ENCODE measurements around the gene UBE2G2.
A peak's percentile ranks its signal among the peaks of the same experiment; 100 is the strongest.
"Not testable (repeated sequence)": the region's sequence is repeated elsewhere in the genome, so short reads cannot be mapped to it uniquely, and the experiment has no call there.

Gene UBE2G2

GRCh38 chr21:44836666-44837471 lies 35.2 kb upstream of the UBE2G2 start:
- DNase-seq (ENCODE audit: extremely low read depth in 1 of 2, low read depth in 1 of 2), result no peak

DNA sequence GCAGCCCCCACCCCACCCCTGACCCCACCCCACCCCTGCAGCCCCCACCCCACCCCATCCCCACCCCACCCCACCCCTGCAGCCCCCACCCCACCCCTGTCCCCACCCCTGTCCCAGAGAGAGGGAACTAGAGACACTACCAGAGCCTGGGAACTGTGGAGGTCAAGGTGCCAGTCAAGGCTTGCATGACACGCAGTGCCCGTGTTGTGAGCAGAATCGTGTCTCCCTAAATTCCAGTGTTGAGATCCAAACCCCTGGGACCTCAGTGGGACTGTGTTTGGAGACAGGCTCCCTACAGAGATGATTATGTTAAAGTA lies 34.7 kb upstream of the UBE2G2 start:
- no peak for DNase-seq (ENCODE audit: extremely low read depth in 1 of 2, low read depth in 1 of 2)

DNA sequence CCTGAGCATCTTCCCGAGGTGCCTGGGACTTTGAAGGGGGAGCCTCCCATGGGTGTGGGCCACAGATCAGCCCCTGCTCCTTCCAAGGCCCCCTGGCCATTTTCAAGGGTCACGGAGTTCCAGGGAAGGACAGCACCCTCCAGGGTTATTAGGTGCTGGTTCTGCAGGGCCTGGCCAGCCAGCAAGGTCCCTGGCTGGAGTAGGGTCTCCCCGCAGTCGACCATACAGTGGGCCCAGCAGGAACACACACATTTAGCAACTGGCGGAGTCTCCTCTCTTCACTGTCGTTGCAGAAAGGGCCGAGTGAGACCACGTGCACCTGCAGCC lies 34.0 kb upstream of the UBE2G2 start:
- no peak for DNase-seq (ENCODE audit: extremely low read depth in 1 of 2, low read depth in 1 of 2)

GRCh38 chr21:44834951-44835646 lies 33.5 kb upstream of the UBE2G2 start:
- no peak for DNase-seq (ENCODE audit: extremely low read depth in 1 of 2, low read depth in 1 of 2)

GRCh38 chr21:44834231-44834950 lies 32.8 kb upstream of the UBE2G2 start:
- DNase-seq (ENCODE audit: extremely low read depth in 1 of 2, low read depth in 1 of 2), result no peak

DNA sequence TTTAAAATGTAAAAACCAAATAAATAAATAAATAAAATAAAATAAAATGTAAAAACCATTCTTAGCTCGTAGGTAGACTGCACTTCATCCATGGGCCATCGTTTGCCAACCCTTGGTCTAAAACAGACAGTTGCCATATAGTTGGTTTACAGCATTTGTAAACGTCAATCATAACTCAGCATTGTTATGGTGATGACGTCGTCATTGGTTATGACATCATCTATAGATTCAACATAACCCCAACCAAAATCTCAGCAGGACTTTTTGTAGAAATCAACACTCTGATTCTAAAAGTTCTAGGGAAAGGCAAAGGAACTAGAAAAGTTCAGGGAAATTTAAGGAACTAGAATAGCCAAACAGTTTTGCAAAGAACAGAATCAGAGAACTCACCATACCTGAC lies 32.0 kb upstream of the UBE2G2 start:
- no peak for DNase-seq (ENCODE audit: extremely low read depth in 1 of 2, low read depth in 1 of 2)

GRCh38 chr21:44832516-44833255 lies 31.1 kb upstream of the UBE2G2 start:
- not testable (repeated sequence) for DNase-seq (ENCODE audit: extremely low read depth in 1 of 2, low read depth in 1 of 2)

GRCh38 chr21:44831227-44831860 lies 29.7 kb upstream of the UBE2G2 start:
- no peak for DNase-seq (ENCODE audit: extremely low read depth in 1 of 2, low read depth in 1 of 2)

DNA sequence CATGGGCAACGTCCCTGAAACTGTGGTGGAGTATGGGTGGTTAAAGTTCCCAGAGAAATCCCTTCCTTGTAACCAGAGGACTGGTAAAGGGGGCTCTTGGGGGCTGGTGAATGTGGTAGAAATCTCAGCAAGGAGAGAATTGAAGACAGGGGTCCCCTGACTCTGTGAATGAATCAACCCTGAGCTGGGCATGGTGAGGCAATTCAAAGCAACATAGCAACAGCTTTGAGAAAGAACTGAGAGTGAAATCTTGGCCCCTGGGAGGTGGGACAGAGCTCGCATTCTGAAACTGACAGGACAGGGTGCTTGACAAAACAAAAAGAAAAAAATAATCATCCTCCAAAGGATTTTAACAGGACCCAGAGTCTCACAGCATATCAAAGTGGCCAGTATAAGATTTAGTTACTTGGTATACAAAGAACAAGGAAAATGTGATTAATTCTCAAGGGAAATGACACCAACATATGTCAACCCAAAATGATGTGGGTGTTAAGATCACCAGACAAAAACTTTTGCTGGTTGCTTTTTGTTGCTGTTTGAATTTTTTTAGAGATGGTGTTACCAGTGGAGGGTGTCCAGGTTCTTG lies 28.0 kb upstream of the UBE2G2 start:
- no peak for DNase-seq (ENCODE audit: extremely low read depth in 1 of 2, low read depth in 1 of 2)

DNA sequence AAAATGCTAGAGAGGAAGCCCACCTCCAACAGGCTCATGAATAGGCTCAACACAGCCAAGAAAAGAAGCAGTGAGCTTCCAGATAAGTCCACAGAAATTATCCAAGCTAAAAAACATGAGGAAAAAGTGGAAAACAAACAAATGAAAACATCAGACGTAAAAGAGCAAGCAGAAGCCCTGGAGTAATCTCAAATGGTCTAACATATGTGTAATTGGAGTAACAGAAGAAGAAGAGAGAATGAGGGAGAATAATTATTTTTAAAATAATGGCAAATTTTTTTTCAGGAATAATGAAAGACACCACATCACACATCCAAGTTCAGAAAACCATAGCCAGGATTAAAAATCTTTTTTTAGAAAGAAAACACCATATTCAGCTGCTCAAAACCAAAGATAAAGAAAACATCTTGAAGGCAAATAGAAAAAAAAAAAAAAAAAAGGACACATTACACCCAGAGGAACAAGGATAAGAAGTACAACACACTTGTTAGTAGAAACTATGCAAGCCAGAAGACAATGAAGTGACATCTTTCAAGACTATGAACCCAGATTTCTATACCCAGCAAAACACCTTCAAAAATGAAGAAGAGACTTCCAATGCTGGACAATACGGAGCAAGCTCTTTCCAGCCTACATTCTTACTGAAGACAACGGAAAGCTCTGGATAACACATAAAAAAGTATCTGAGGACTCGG lies 26.9 kb upstream of the UBE2G2 start:
- DNase-seq (ENCODE audit: extremely low read depth in 1 of 2, low read depth in 1 of 2), result no peak

- no peak for DNase-seq (ENCODE audit: extremely low read depth in 1 of 2, low read depth in 1 of 2)
Measured at GRCh38 chr21:44823179-44823660, 21.6 kb upstream of the UBE2G2 start.

GRCh38 chr21:44822484-44823178 lies 21.0 kb upstream of the UBE2G2 start:
- DNase-seq (ENCODE audit: extremely low read depth in 1 of 2, low read depth in 1 of 2), result no peak

- no peak for DNase-seq (ENCODE audit: extremely low read depth in 1 of 2, low read depth in 1 of 2)
Measured at GRCh38 chr21:44820851-44821250, 19.2 kb upstream of the UBE2G2 start.

- no peak for DNase-seq (ENCODE audit: extremely low read depth in 1 of 2, low read depth in 1 of 2)
Measured at GRCh38 chr21:44819283-44820243, 17.9 kb upstream of the UBE2G2 start.

- DNase-seq (ENCODE audit: extremely low read depth in 1 of 2, low read depth in 1 of 2), result no peak
Measured at GRCh38 chr21:44818640-44819011, 17.0 kb upstream of the UBE2G2 start.

DNA sequence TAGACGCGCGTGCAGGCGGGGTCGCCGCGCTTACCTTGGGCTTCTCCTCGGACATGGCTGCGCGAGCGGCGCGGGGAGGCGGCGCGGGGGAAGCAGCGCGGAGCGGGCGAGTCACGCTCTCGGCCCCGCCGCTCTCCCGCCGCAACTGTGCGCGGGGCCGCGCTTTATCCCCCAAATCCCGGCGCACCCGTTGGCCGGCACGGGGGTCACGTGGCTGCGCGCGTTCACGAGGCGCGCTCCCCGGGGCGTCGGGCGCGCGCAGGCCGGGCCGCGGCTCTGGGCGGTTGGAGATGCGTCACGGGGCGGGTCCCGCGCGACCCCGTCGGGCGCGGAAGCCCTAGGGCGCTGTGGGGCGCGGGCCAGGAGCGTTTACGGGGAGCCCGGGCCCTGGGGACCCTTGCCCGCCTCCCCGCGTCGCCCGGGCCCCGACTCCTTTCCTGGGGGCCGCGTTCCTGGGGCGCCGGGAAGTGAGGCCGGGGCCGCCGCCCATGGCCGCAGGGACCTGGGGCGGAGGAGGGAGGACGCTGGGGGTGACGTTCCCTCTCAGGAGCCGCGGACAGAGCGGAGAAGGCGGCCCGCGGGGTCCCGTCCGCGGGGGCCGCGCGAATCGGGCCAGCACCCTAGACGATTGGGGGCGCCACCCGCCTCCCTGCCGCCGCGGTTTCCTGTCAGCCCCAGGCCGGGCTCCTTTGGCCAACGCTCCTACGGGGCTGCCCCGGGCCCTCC lies 16.5 kb upstream of the UBE2G2 start, which contains the start of gene SUMO3:
Gene SUMO3 (minus strand): TSS at position 149 of the 726 bp plus-strand sequence. CDS start 94 bp downstream, at position 55.
- DNase-seq (ENCODE audit: extremely low read depth in 1 of 2, low read depth in 1 of 2), result peak; percentile 37 to 78

DNA sequence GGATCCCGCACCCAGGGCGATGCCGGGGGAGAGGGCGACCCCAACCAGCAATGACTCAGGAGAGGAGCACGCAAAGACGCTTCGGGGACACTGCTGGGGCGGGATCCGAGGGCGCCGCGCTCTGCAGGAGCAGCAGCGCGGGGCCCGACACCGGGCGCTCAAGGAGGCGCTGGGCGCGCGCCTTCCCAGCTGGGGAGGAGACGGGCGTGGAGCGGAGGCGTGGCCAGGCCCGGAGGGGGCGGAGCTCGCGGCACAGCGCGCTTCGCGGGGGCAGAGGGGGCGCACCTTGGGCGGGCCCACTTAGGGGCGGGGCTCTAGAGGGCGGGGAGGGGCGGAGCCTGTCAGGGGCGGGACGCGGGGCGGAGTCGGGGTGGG lies 15.9 kb upstream of the UBE2G2 start:
- peak; percentile 78 to 90 for DNase-seq (ENCODE audit: extremely low read depth in 1 of 2, low read depth in 1 of 2)

Measured in activated CD8-positive, alpha-beta memory T cell treated with anti-CD3 and anti-CD28 coated beads for 1 hour (primary cell).